A549 (cell line): ENCODE data around the gene KLHDC7B. TPM values are rescaled to one million over a fixed set of nuclear protein-coding genes. Genes with fewer than 3 reads are reported as not detected.

ENCODE experiments used
- ATAC-seq, 2 experiments: fragments of 200-7000 bp in 1 of 2; fragments of >200 bp in 1 of 2; cut with Nextera tagmentation in 1 of 2; cut with Tn5 transposase in 1 of 2; 3 replicates each; pipeline versions ENCODE4 v1.8.0 to v1.9.1; 2018 to 2020; ENCODE audit warnings: mild to moderate bottlenecking in 1 of 2, moderate library complexity in 1 of 2
- CTCF ChIA-PET: fragments of 300-600 bp; sonication (Branson Sonifier 250); formaldehyde crosslinking; extraction: SDS; loops from one replicate; lab custom pipeline; 2021; ENCODE audit warnings: antibody characterized with exemption, inconsistent platforms; lab: Yijun Ruan, JAX
- POLR2A ChIA-PET: fragments of 350-600 bp; formaldehyde crosslinking; extraction: SDS; loops from one replicate; lab custom pipeline; 2021; ENCODE audit warnings: antibody characterized with exemption, inconsistent platforms; lab: Yijun Ruan, JAX
- DNase-seq, 2 experiments: peaks; one replicate each; pipeline versions ENCODE4 v3.0.0 to v3.0.0-alpha.2; 2011 to 2016; ENCODE audit warnings: low read depth in 1 of 2, low spot score in 1 of 2
- FAIRE-seq: peaks from 2 replicates; lab custom pipeline; 2011; peaks lifted over from hg19 to GRCh38; lab: Jason Lieb, UNC
- H3K27ac ChIP-seq, 2 experiments: fragments of >200 bp; sonication (Bioruptor Twin); formaldehyde crosslinking; 3 replicates each; pipeline ENCODE4 v1.5.1; 2016 to 2017
- H3K4me1 ChIP-seq: fragments of >200 bp; sonication (Bioruptor Twin); formaldehyde crosslinking; 3 replicates; pipeline ENCODE4 v1.6.1; 2016
- H3K4me2 ChIP-seq: fragments of >200 bp; sonication (Bioruptor Twin); formaldehyde crosslinking; 3 replicates; pipeline ENCODE4 v1.6.1; 2016
- H3K4me3 ChIP-seq: fragments of >200 bp; sonication (Bioruptor Twin); formaldehyde crosslinking; 3 replicates; pipeline ENCODE4 v1.5.1; 2016
- H3K9me3 ChIP-seq: fragments of >200 bp; sonication (Bioruptor Twin); formaldehyde crosslinking; 3 replicates; pipeline ENCODE4 v1.6.1; 2016
- BHLHE40 ChIP-seq: IDR thresholded peaks from 2 replicates; pipeline ENCODE4 v1.6.1; 2012; ENCODE audit warnings: low read depth, low read length, inconsistent platforms
- CBX8 ChIP-seq: fragments of 200-600 bp; sonication (generic); IDR thresholded peaks from 2 replicates; pipeline ENCODE4 v1.6.1; 2016
- EHMT2 ChIP-seq: fragments of 200-600 bp; sonication (generic); IDR thresholded peaks from 2 replicates; pipeline ENCODE4 v1.6.1; 2016; ENCODE audit warnings: antibody characterized with exemption, low read depth, mild to moderate bottlenecking, moderate library complexity
- ESRRA ChIP-seq: fragments of 150-350 bp; IDR thresholded peaks from 2 replicates; pipeline ENCODE4 v1.6.1; 2014; ENCODE audit warnings: mild to moderate bottlenecking, low read length, borderline replicate concordance
- FOXS1 ChIP-seq: fragments of 250-450 bp; sonication (Bioruptor Pico); IDR thresholded peaks from 2 replicates; pipeline ENCODE4 v1.5.0; 2020; ENCODE audit warnings: mild to moderate bottlenecking, moderate library complexity
- HDAC2 ChIP-seq: fragments of 200-600 bp; sonication (generic); IDR thresholded peaks from 2 replicates; pipeline ENCODE4 v1.6.1; 2016
- HES2 ChIP-seq: fragments of >200 bp; sonication (Bioruptor Twin); formaldehyde crosslinking; IDR thresholded peaks from 2 replicates; pipeline ENCODE4 v1.6.1; 2016
- HMGXB4 ChIP-seq: fragments of 250-450 bp; sonication (Bioruptor Pico); IDR thresholded peaks from 2 replicates; pipeline ENCODE4 v1.5.0; 2021; ENCODE audit warnings: mild to moderate bottlenecking, moderate library complexity, borderline replicate concordance
- HOXA7 ChIP-seq: fragments of 250-450 bp; sonication (Bioruptor Pico); IDR thresholded peaks from 2 replicates; pipeline ENCODE4 v1.5.0; 2020; ENCODE audit warnings: mild to moderate bottlenecking, moderate library complexity
- JUNB ChIP-seq: fragments of >200 bp; sonication (Bioruptor Twin); formaldehyde crosslinking; IDR thresholded peaks from 2 replicates; pipeline ENCODE4 v1.6.1; 2016
- KDM1A ChIP-seq: fragments of 200-600 bp; sonication (generic); IDR thresholded peaks from 2 replicates; pipeline ENCODE4 v1.6.1; 2016; ENCODE audit warnings: low read depth, mild to moderate bottlenecking
- MYC ChIP-seq: IDR thresholded peaks from 2 replicates; pipeline ENCODE4 v1.6.1; 2012; ENCODE audit warnings: mild to moderate bottlenecking, inconsistent platforms, low read length, improper control_type of control experiment, borderline replicate concordance
- PHF8 ChIP-seq: fragments of 200-600 bp; sonication (generic); IDR thresholded peaks from 2 replicates; pipeline ENCODE4 v1.6.1; 2016; ENCODE audit warnings: low read depth, mild to moderate bottlenecking, antibody characterized with exemption, moderate library complexity, borderline replicate concordance
- POLR2A ChIP-seq: IDR thresholded peaks from 2 replicates; pipeline ENCODE4 v1.6.1; 2012; ENCODE audit warnings: mild to moderate bottlenecking, low read length
- TP53 ChIP-seq: fragments of 250-450 bp; sonication (Bioruptor Pico); IDR thresholded peaks from 2 replicates; pipeline ENCODE4 v1.5.0; 2021; ENCODE audit warnings: mild to moderate bottlenecking, moderate library complexity
- ZC3H11A ChIP-seq: fragments of 450-650 bp; IDR thresholded peaks from 2 replicates; pipeline ENCODE4 v1.6.1; 2014; ENCODE audit warnings: antibody characterized with exemption, mild to moderate bottlenecking
- WGBS: methylation state at CpG from one replicate; pipeline ENCODE4 v1.1.6; 2017; ENCODE audit errors: missing lambda C conversion rate; 5-methylcytosine and 5-hydroxymethylcytosine counted together
- polyA plus RNA-seq, 4 experiments: library from polyadenylated mRNA; depleted of rRNA in 3 of 4; stranded (reverse); fragments of >200 nt; fragmentation: RNase III in 1 of 4; extraction: RNeasy Plus Mini Kit Qiagen cat#74134 plus additional on column Dnase treatment in 1 of 4; gene quantifications; 2 replicates in 3 of 4; 3 replicates in 1 of 4; pipeline ENCODE4 v1.2.3, GENCODE V29; 2011 to 2017
- TF ChIP-seq, protein P1 (sequence below): fragments of 200-600 bp; sonication (generic); IDR thresholded peaks from 2 replicates; pipeline ENCODE4 v1.6.1; 2016; ENCODE audit warnings: antibody characterized with exemption, mild to moderate bottlenecking, moderate library complexity
- TF ChIP-seq, protein P2 (sequence below): fragments of >200 bp; sonication (Bioruptor Twin); formaldehyde crosslinking; IDR thresholded peaks from 3 replicates; pipeline ENCODE4 v1.6.1; 2016

The KLHDC7B gene
- polyA plus RNA-seq, 2 of the 4 experiments (the other 2 are of a cell fraction) = 0.09 TPM; not detected in 1

- TF ChIP-seq HDAC2 (no peak), EHMT2 (no peak), FOXS1 (CRISPR knock-in tag) (no peak), POLR2A (no peak), BHLHE40 (no peak), PHF8 (no peak)
- TF ChIP-seq, protein P1, sequence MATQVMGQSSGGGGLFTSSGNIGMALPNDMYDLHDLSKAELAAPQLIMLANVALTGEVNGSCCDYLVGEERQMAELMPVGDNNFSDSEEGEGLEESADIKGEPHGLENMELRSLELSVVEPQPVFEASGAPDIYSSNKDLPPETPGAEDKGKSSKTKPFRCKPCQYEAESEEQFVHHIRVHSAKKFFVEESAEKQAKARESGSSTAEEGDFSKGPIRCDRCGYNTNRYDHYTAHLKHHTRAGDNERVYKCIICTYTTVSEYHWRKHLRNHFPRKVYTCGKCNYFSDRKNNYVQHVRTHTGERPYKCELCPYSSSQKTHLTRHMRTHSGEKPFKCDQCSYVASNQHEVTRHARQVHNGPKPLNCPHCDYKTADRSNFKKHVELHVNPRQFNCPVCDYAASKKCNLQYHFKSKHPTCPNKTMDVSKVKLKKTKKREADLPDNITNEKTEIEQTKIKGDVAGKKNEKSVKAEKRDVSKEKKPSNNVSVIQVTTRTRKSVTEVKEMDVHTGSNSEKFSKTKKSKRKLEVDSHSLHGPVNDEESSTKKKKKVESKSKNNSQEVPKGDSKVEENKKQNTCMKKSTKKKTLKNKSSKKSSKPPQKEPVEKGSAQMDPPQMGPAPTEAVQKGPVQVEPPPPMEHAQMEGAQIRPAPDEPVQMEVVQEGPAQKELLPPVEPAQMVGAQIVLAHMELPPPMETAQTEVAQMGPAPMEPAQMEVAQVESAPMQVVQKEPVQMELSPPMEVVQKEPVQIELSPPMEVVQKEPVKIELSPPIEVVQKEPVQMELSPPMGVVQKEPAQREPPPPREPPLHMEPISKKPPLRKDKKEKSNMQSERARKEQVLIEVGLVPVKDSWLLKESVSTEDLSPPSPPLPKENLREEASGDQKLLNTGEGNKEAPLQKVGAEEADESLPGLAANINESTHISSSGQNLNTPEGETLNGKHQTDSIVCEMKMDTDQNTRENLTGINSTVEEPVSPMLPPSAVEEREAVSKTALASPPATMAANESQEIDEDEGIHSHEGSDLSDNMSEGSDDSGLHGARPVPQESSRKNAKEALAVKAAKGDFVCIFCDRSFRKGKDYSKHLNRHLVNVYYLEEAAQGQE = no peak
- TF ChIP-seq, protein P2, sequence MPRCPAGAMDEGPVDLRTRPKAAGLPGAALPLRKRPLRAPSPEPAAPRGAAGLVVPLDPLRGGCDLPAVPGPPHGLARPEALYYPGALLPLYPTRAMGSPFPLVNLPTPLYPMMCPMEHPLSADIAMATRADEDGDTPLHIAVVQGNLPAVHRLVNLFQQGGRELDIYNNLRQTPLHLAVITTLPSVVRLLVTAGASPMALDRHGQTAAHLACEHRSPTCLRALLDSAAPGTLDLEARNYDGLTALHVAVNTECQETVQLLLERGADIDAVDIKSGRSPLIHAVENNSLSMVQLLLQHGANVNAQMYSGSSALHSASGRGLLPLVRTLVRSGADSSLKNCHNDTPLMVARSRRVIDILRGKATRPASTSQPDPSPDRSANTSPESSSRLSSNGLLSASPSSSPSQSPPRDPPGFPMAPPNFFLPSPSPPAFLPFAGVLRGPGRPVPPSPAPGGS = no peak
- TF ChIP-seq, all 56 proteins: peak for 0
- no peak for DNase-seq
- H3K9me3 ChIP-seq = no peaks in the 10 kb centered on the region
- no peak overlapping the region for H3K4me3 ChIP-seq
- no peaks in the 10 kb centered on the region for H3K4me1 ChIP-seq
- ChIA-PET CTCF (interaction anchor here (2.2 kb wide), 1 partner anchor 9 kb away, joined by 7 read pairs; the partner anchor contains the start of gene SCO2), POLR2A (no interaction called here)
- WGBS = 98% methylated on average over 16 of the region's 16 CpGs
- H3K4me2 ChIP-seq = no peak overlapping the region
- FAIRE-seq = no peak
- no peak for ATAC-seq
- H3K27ac ChIP-seq = no peak overlapping the region
Measured at GRCh38 chr22:50516891-50517290, 28.8 kb upstream of the KLHDC7B start.

GRCh38 chr22:50517495-50518260, 28.0 kb upstream of the KLHDC7B start:
- H3K27ac ChIP-seq = no peak overlapping the region
- 83% methylated on average over 9 of the region's 20 CpGs for WGBS
- no peak overlapping the region for H3K4me2 ChIP-seq
- FAIRE-seq (no peak), ATAC-seq (no peak)
- no peaks in the 10 kb centered on the region for H3K4me1 ChIP-seq
- POLR2A ChIA-PET = no interaction called here
- TF ChIP-seq HMGXB4 (CRISPR knock-in tag) = no peak
- TF ChIP-seq MYC = no peak
- TF ChIP-seq, all 56 proteins: peak for 0
- DNase-seq = no peak
- Histone ChIP-seq H3K4me3 (no peak overlapping the region), H3K9me3 (no peaks in the 10 kb centered on the region)
- CTCF ChIA-PET = interaction anchor here (1.5 to 2.2 kb wide), 3 partner anchors 8 to 103 kb away, joined by 4 to 7 read pairs (median 6); partner anchors contain the start of gene SCO2

DNA sequence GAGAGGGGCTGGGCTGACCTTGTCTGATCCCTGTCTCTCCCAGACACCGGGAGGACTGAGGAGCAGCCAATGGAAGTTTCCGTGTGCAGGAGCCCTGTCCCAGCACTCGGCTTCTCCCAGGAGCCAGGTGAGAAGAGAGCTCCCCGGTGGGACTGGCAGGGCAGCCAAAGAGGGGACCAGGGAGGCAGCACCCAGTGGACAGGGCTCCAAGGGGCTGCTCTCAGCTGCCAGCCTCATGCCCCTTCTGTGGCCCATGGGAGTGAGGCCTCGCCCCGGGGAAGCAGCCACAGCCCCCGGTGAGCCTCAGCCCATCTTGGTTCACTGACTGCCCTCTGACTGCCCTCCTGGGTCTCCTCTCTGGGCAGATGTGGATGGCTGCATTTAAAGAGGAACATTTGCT, 27.1 kb upstream of the KLHDC7B start:
- no peak for FAIRE-seq
- CTCF ChIA-PET = interaction anchor here (1.1 to 1.5 kb wide), 3 partner anchors 10 to 102 kb away, joined by 3 to 6 read pairs (median 4); no protein-coding TSS in a partner anchor

More for the DNA sequence above, 27.1 kb upstream of the KLHDC7B start:
- no peak overlapping the region for H3K4me3 ChIP-seq
- H3K4me1 ChIP-seq = no peaks in the 10 kb centered on the region
- ATAC-seq (no peak), DNase-seq (no peak)
- no peak overlapping the region for H3K27ac ChIP-seq
- POLR2A ChIA-PET = no interaction called here
- WGBS = 93% methylated on average over 3 of the region's 7 CpGs
- TF ChIP-seq HES2 = no peak
- TF ChIP-seq CBX8 = no peak
- TF ChIP-seq HOXA7 (CRISPR knock-in tag) = no peak
- no peak for TF ChIP-seq BHLHE40
- no peak for TF ChIP-seq ESRRA
- TF ChIP-seq TP53 (CRISPR knock-in tag) = no peak
- TF ChIP-seq KDM1A = no peak
- no peak for TF ChIP-seq ZC3H11A
- TF ChIP-seq JUNB = no peak
- no peaks in the 10 kb centered on the region for H3K9me3 ChIP-seq
- no peak overlapping the region for H3K4me2 ChIP-seq
